Measurements from ENCODE around the gene NUP93. TPM values are rescaled to one million over a fixed set of nuclear protein-coding genes. Genes with fewer than 3 reads are reported as not detected.
A peak's percentile ranks its signal among the peaks of the same experiment; 100 is the strongest.

NUP93 gene
- total and polyA plus RNA-seq, 10 donors, result 29.2 to 102 (median 56.6) TPM

DNA sequence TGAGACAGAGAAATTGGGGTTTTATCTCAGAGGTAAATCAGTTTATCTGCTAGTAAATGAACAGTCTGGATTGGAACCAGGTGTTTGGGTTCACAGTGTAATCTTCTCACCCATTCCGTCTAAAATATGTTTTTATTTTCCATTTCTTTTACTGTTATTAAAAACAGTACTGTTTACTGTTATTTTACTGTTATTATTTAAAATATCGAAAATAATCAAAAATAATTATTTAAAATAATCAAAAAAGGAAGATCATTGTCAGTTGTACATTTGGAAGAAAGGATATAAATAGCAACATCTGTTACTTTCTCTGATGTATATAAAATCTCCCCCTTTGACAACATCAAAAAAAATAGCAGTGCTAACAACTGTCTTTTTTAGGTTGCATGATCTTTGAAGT lies 11.5 kb downstream of the NUP93 start:
- WGBS, 5 donors, result 41 to 68% (median 46%) methylated on average over 2 of the region's 2 CpGs
- no peaks in the 10 kb centered on the region for H3K9me3 ChIP-seq
- H3K27me3 ChIP-seq (replicated peaks in 1 of 7), result no peaks in the 10 kb centered on the region
- peak overlapping the region in 1 of 8 donors; percentile 48 for H3K27ac ChIP-seq
- H3K4me1 ChIP-seq, result peaks cover 0 to 56% (median 16%) of the 10 kb centered on the region in 6 donors
- intact Hi-C loops (cut with DNase I; ENCODE audit: low total_unique reads), result no loop called here
- TF ChIP-seq POLR2A (IDR thresholded peaks at IDR 0.05) (no peak), CTCF (IDR thresholded peaks at IDR 0.05 in 8 of 11, conservative IDR thresholded peaks at IDR 0.05 in 3 of 11) (no peak), POLR2AphosphoS5 (IDR thresholded peaks at IDR 0.05) (no peak)
- peaks cover 0 to 5% (median 0%) of the 10 kb centered on the region in 6 donors for H3K36me3 ChIP-seq
- DNase-seq, result no peak
- H3K4me3 ChIP-seq, result no peak overlapping the region

DNA sequence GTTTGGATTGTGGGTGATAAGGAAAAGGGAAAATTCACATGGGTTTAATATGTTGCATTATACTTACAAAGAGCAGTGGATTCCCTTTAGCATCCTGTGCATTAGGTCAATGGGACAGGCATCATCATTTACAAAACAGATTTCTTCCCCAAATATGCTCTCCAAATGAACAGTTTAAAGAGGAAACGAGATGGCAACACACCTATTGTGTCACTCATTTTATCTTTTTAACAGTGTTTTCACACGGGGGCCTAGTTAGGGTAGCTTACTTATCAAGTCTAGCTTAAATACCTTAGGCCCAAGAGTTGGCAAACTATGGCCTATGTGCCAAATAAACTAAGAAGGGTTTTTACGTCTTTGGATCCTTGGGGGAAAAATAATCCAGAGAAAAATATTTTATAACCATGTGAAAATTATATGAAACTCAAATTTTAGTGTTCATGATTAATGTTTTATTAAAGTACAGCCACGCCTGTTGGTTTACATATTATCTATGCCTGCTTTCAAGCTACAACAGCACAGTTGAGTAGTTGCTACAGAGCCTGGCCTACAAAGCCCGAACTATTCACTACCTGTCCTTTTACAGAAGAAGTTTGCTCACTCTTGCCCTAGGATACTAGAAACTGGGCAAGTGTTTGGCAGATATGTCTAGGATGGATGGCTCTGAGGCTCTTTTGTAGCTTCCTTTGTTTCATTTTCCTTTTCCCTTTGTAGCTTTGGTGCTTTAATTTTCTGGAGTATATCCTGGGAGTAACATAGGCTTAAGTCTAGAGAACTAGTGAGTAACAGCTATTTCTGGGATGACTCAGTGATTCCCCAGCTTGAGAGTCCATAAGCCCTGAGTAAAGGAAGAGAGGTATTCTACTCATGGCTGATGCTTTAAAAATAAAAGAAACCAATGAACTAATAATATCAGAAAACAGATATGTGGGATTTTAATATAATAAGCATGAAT lies 12.4 kb downstream of the NUP93 start:
- H3K4me3 ChIP-seq, result no peak overlapping the region
- no peaks in the 10 kb centered on the region for H3K9me3 ChIP-seq
- H3K36me3 ChIP-seq, result no peaks in the 10 kb centered on the region
- TF ChIP-seq CTCF (IDR thresholded peaks at IDR 0.05 in 8 of 11, conservative IDR thresholded peaks at IDR 0.05 in 3 of 11) (no peak), POLR2A (IDR thresholded peaks at IDR 0.05) (no peak), POLR2AphosphoS5 (IDR thresholded peaks at IDR 0.05) (no peak)
- DNase-seq, result no peak
- H3K27ac ChIP-seq, result peak overlapping the region in 2 of 8 donors; percentile 28 to 48
- peaks cover 0 to 53% (median 18%) of the 10 kb centered on the region in 6 donors for H3K4me1 ChIP-seq
- intact Hi-C loops (cut with DNase I; ENCODE audit: low total_unique reads), result no loop called here
- 61 to 72% (median 67%) methylated on average over 5 of the region's 5 CpGs for WGBS, 5 donors
- H3K27me3 ChIP-seq (replicated peaks in 1 of 7), result no peaks in the 10 kb centered on the region

GRCh38 chr16:56743840-56744239 lies 13.9 kb downstream of the NUP93 start:
- no peak overlapping the region for H3K4me3 ChIP-seq
- no peaks in the 10 kb centered on the region for H3K27me3 ChIP-seq (replicated peaks in 1 of 7)
- 46 to 69% (median 55%) methylated on average over 4 of the region's 4 CpGs for WGBS, 5 donors
- no peaks in the 10 kb centered on the region for H3K9me3 ChIP-seq
- H3K36me3 ChIP-seq, result peaks cover 0 to 10% (median 3%) of the 10 kb centered on the region in 6 donors
- TF ChIP-seq POLR2AphosphoS5 (IDR thresholded peaks at IDR 0.05) (peak in 2 of 3 donors; percentile 45 to 46), CTCF (IDR thresholded peaks at IDR 0.05 in 8 of 11, conservative IDR thresholded peaks at IDR 0.05 in 3 of 11) (peak in 1 of 11 experiments; percentile 21), POLR2A (IDR thresholded peaks at IDR 0.05) (no peak)
- peaks cover 0 to 55% (median 21%) of the 10 kb centered on the region in 6 donors for H3K4me1 ChIP-seq
- no peak for DNase-seq
- intact Hi-C loops (cut with DNase I; ENCODE audit: low total_unique reads), result no loop called here
- H3K27ac ChIP-seq, result peak overlapping the region in 6 of 8 donors; percentile 32 to 51 (median 36)

All from spleen (tissue), 11 donors.